ENCODE data around the gene AK6. TPM values are rescaled to one million over a fixed set of nuclear protein-coding genes. Genes with fewer than 3 reads are reported as not detected.
"Not testable (repeated sequence)": the region's sequence is repeated elsewhere in the genome, so short reads cannot be mapped to it uniquely, and the experiment has no call there.

AK6 gene
- total RNA-seq, 3 donors from 2014 or later (not counting 1 experiment from before 2014, with no cell fraction given) = 5.8 to 10.8 (median 9.7) TPM

- no peaks in the 10 kb centered on the region for H3K4me1 ChIP-seq (ENCODE audit: control insufficient read depth, insufficient read depth, low read length)
- H3K4me3 ChIP-seq (ENCODE audit: low read length) = no peak overlapping the region
- Mint-ChIP-seq H3K4me3 (no peak overlapping the region), H3K9me3 (no peaks in the 10 kb centered on the region), H3K27me3 (ENCODE audit: low read depth in 2 of 2) (no peaks in the 10 kb centered on the region), H3K4me1 (no peaks in the 10 kb centered on the region), H3K36me3 (peaks cover 5% of the 10 kb centered on the region), H3K27ac (no peak overlapping the region)
- H3K27me3 ChIP-seq (ENCODE audit: control insufficient read depth, insufficient read depth, low read length) = no peaks in the 10 kb centered on the region
- ATAC-seq (no peak), DNase-seq (no peak)
- TF ChIP-seq CTCF (IDR thresholded peaks at IDR 0.05) = no peak
- no peak overlapping the region for H3K27ac ChIP-seq (ENCODE audit: low read length)
- no peaks in the 10 kb centered on the region for H3K9me3 ChIP-seq (ENCODE audit: control insufficient read depth, insufficient read depth, low read length)
- WGBS (ENCODE audit: insufficient coverage) = 89% methylated on average over 15 of the region's 15 CpGs
- intact Hi-C loops (cut with micrococcal nuclease) = no loop called here
- H3K36me3 ChIP-seq (ENCODE audit: control insufficient read depth, insufficient read depth, low read length) = peaks cover 33% of the 10 kb centered on the region
These were observed 35.5 kb upstream of the AK6 start for GRCh38 chr5:69404659-69405330.

GRCh38 chr5:69378376-69378775, 9.1 kb upstream of the AK6 start:
- Mint-ChIP-seq H3K9me3 (no peaks in the 10 kb centered on the region), H3K27me3 (ENCODE audit: low read depth in 2 of 2) (no peaks in the 10 kb centered on the region), H3K4me3 (no peak overlapping the region), H3K36me3 (peaks cover 13% of the 10 kb centered on the region), H3K27ac (no peak overlapping the region), H3K4me1 (no peaks in the 10 kb centered on the region)
- Histone ChIP-seq H3K4me1 (ENCODE audit: control insufficient read depth, insufficient read depth, low read length) (no peaks in the 10 kb centered on the region), H3K9me3 (ENCODE audit: control insufficient read depth, insufficient read depth, low read length) (no peaks in the 10 kb centered on the region), H3K27me3 (ENCODE audit: control insufficient read depth, insufficient read depth, low read length) (no peaks in the 10 kb centered on the region), H3K4me3 (ENCODE audit: low read length) (no peak overlapping the region), H3K36me3 (ENCODE audit: control insufficient read depth, insufficient read depth, low read length) (peaks cover 20% of the 10 kb centered on the region), H3K27ac (ENCODE audit: low read length) (no peak overlapping the region)
- intact Hi-C loops (cut with micrococcal nuclease) = no loop called here
- ATAC-seq (no peak), DNase-seq (no peak)
- no peak for TF ChIP-seq CTCF (IDR thresholded peaks at IDR 0.05)

- ATAC-seq (no peak), DNase-seq (no peak)
- H3K4me1 Mint-ChIP-seq = peaks cover 0 to 8% of the 10 kb centered on the region in 2 donors
- H3K9me3 Mint-ChIP-seq = no peaks in the 10 kb centered on the region
- intact Hi-C loops (cut with micrococcal nuclease) = no loop called here
- H3K9me3 ChIP-seq (ENCODE audit: control insufficient read depth, insufficient read depth, low read length) = no peaks in the 10 kb centered on the region
- H3K36me3 ChIP-seq (ENCODE audit: control insufficient read depth, insufficient read depth, low read length) = peaks cover 11% of the 10 kb centered on the region
- H3K4me3 ChIP-seq (ENCODE audit: low read length) = no peak overlapping the region
- TF ChIP-seq CTCF (IDR thresholded peaks at IDR 0.05) = no peak
- H3K27me3 ChIP-seq (ENCODE audit: control insufficient read depth, insufficient read depth, low read length) = no peaks in the 10 kb centered on the region
- no peak overlapping the region for H3K27ac ChIP-seq (ENCODE audit: low read length)
- peaks cover 7% of the 10 kb centered on the region for H3K4me1 ChIP-seq (ENCODE audit: control insufficient read depth, insufficient read depth, low read length)
- peaks cover 13% of the 10 kb centered on the region for H3K36me3 Mint-ChIP-seq
- WGBS (ENCODE audit: insufficient coverage) = 83% methylated on average over 4 of the region's 4 CpGs
- no peak overlapping the region for H3K27ac Mint-ChIP-seq
- no peaks in the 10 kb centered on the region for H3K27me3 Mint-ChIP-seq (ENCODE audit: low read depth in 2 of 2)
- no peak overlapping the region for H3K4me3 Mint-ChIP-seq
These were observed 5.7 kb upstream of the AK6 start for GRCh38 chr5:69374911-69375446.

- TF ChIP-seq CTCF (IDR thresholded peaks at IDR 0.05) = no peak
- no peak overlapping the region for H3K4me3 ChIP-seq (ENCODE audit: low read length)
- peaks cover 13% of the 10 kb centered on the region for H3K36me3 Mint-ChIP-seq
- intact Hi-C loops (cut with micrococcal nuclease) = no loop called here
- peaks cover 20% of the 10 kb centered on the region for H3K4me1 ChIP-seq (ENCODE audit: control insufficient read depth, insufficient read depth, low read length)
- no peaks in the 10 kb centered on the region for H3K9me3 Mint-ChIP-seq
- H3K36me3 ChIP-seq (ENCODE audit: control insufficient read depth, insufficient read depth, low read length) = peaks cover 2% of the 10 kb centered on the region
- no peaks in the 10 kb centered on the region for H3K27me3 Mint-ChIP-seq (ENCODE audit: low read depth in 2 of 2)
- peak overlapping the region; percentile 13 for H3K4me3 Mint-ChIP-seq
- DNase-seq (no peak), ATAC-seq (no peak)
- no peaks in the 10 kb centered on the region for H3K9me3 ChIP-seq (ENCODE audit: control insufficient read depth, insufficient read depth, low read length)
- H3K27ac Mint-ChIP-seq = no peak overlapping the region
- no peaks in the 10 kb centered on the region for H3K27me3 ChIP-seq (ENCODE audit: control insufficient read depth, insufficient read depth, low read length)
- peaks cover 14 to 21% of the 10 kb centered on the region in 2 donors for H3K4me1 Mint-ChIP-seq
- H3K27ac ChIP-seq (ENCODE audit: low read length) = no peak overlapping the region
- WGBS (ENCODE audit: insufficient coverage) = 95% methylated on average over 3 of the region's 5 CpGs
These were observed 3.1 kb upstream of the AK6 start for GRCh38 chr5:69372394-69372793.

GRCh38 chr5:69370335-69370734, 1.0 kb upstream of the AK6 start:
- H3K36me3 Mint-ChIP-seq; H3K9me3 Mint-ChIP-seq; H3K27me3 Mint-ChIP-seq (ENCODE audit: low read depth in 2 of 2); intact Hi-C loops (cut with micrococcal nuclease); ATAC-seq; H3K9me3 ChIP-seq (ENCODE audit: control insufficient read depth, insufficient read depth, low read length); DNase-seq; H3K27me3 ChIP-seq (ENCODE audit: control insufficient read depth, insufficient read depth, low read length): not testable (repeated sequence)
- peaks cover 20% of the 10 kb centered on the region for H3K4me1 ChIP-seq (ENCODE audit: control insufficient read depth, insufficient read depth, low read length)
- peaks cover 11% of the 10 kb centered on the region for H3K36me3 ChIP-seq (ENCODE audit: control insufficient read depth, insufficient read depth, low read length)
- peak overlapping the region; percentile 97 for H3K4me3 ChIP-seq (ENCODE audit: low read length)
- Mint-ChIP-seq H3K4me1 (peaks cover 21 to 27% of the 10 kb centered on the region in 2 donors), H3K27ac (peak overlapping the region; percentile 95 to 96), H3K4me3 (peak overlapping the region; percentile 89)
- WGBS (ENCODE audit: insufficient coverage) = 4% methylated on average over 16 of the region's 16 CpGs
- peak overlapping the region; percentile 98 for H3K27ac ChIP-seq (ENCODE audit: low read length)

All from natural killer cell (primary cell).